D721Med (cell line): ENCODE results near the gene PRR18.

Experiments used
- DNase-seq: peaks from one replicate; pipeline ENCODE4 v3.0.0; 2011; ENCODE audit warnings: low spot score; ENCODE audit not compliant: insufficient read length
- FAIRE-seq: peaks from 2 replicates; lab custom pipeline; 2011; peaks lifted over from hg19 to GRCh38; lab: Jason Lieb, UNC
- TF ChIP-seq, protein P1 (sequence below): IDR thresholded peaks from 2 replicates; pipeline ENCODE4 v1.5.1; 2012; ENCODE audit warnings: mild to moderate bottlenecking, control low read depth; ENCODE audit not compliant: insufficient read depth; ENCODE audit errors: missing control alignments

PRR18 gene, protein sequence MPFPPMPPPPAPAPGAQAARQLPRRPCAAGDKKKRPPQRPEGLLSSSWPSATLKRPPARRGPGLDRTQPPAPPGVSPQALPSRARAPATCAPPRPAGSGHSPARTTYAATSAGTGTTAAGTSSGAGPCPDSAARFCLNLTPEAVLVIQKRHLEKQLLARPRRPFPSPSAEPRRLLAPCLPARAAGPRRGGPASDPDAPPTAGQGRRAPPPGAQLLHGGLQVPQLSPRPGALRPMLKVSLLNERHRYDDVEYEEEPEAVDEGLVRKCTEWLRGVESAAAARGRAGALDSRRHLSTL

DNA sequence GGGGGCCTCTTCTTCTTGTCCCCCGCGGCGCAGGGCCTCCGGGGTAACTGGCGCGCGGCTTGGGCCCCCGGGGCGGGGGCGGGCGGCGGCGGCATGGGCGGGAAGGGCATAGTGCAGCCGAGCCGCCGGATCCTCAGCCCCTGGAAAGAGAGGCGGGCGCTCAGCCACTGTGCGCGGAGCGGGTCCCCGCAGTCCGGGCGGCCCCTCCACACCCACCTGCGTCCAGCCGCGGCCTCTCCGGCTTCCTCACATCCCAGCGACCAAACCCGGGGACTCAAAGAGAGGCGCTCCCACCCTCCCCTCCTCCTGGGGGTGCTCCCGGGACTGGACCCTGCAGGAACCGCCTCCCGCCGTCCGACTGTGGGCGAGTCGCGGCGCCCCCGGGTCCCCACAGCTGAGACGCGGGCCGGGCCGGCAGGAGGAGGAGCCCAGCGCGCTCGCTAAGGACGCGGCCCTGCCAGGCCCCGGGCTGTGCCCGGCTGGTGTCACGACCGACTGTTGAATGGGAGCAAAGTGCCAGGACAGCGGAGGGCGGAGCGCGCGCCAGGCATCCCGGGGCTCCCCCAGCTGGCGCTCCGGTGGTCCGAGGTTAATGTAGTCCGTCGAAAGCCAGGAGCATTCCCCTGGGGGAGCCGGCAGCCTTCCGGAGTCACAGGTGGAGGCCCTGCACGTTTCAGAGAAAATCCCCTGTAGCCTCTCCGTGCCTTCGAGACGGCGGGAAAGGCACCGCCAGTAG is at the start of gene PRR18:
Gene PRR18, minus strand, starts transcription at position 360 of the 736 bp plus-strand sequence. Its CDS starts 250 bp downstream, at position 110.
- FAIRE-seq (no peak), DNase-seq (no peak)
- TF ChIP-seq, protein P1, sequence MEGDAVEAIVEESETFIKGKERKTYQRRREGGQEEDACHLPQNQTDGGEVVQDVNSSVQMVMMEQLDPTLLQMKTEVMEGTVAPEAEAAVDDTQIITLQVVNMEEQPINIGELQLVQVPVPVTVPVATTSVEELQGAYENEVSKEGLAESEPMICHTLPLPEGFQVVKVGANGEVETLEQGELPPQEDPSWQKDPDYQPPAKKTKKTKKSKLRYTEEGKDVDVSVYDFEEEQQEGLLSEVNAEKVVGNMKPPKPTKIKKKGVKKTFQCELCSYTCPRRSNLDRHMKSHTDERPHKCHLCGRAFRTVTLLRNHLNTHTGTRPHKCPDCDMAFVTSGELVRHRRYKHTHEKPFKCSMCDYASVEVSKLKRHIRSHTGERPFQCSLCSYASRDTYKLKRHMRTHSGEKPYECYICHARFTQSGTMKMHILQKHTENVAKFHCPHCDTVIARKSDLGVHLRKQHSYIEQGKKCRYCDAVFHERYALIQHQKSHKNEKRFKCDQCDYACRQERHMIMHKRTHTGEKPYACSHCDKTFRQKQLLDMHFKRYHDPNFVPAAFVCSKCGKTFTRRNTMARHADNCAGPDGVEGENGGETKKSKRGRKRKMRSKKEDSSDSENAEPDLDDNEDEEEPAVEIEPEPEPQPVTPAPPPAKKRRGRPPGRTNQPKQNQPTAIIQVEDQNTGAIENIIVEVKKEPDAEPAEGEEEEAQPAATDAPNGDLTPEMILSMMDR: no peak

DNA sequence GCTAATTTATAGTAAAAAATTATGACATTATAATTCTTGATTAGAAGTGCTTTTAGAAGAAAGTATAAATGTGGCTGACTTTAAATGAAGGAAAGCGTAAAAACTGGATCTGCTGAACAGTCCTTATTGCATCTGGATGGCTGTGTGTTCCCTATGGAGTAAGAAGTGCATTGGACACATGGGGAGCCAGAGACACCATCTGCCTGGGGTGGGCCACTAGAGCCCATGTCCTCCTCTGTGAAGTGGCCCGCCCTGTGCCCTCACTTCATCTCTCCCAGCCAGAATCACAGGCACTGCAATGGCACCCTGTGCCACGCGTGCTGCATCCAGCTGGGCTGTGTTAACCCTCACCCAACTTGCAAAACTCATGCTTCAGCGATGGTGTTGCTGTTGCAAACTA is 47.4 kb upstream of the PRR18 start:
- no peak for FAIRE-seq
- TF ChIP-seq, protein P1: no peak
- DNase-seq: no peak

DNA sequence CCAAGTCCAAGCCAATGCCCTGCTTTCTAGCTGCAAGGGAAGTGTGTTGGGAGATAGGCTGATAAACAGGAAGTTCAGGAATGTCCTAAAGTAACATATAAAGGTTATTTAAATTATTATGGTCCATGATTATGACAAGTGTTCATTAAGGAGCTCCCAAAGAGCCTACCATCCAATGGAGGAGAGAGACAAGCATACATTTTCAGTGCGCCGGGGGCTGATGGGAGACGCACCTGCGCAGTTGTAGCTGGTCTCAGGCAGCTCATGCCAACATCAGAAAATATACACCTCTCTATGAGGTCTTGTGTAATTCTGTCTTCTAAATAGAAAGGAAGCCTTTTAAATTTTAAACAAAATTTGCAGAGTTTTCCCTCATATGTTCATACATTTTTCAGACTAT is 46.8 kb upstream of the PRR18 start:
- TF ChIP-seq, protein P1: no peak
- FAIRE-seq (no peak), DNase-seq (no peak)

DNA sequence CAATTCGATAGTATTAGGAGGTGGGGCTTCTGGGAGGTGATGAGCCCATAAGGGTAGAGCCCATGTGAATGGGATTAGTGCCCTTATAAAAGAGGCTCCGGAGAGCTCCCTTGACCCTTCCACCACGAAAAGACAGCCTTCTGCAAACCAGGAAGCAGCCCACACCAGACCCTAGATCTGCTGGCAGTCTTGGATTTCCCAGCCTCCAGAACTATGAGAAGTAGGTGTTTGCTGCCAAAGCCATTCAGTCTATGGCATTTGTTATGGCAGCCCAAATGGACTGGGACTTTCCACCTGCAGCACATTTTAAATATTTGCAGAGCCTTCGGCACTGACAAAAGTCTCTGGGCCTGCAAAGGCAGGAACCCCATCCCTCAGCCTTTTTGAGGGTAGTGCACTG is 46.0 kb upstream of the PRR18 start:
- no peak for FAIRE-seq
- TF ChIP-seq, protein P1: no peak
- DNase-seq: no peak

DNA sequence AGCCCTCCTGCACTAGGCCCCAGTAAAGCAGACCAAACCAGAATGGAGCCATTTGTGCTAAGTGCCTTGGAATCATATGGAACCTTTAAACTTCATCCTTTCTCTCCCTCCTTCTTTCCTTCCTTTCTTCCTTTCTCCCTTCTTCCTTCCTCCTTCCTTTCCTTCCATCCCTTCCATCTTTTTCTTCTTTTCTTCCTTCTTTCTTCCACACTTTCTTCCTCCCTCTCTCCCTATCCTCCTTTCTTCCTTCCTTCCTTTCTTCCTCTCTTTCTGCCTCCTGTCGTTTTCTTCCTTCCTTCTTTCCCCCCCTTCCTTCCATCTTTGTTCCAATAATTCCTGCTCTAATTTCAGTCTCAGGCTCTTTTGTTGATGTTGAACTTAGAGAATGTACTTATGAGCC is 45.3 kb upstream of the PRR18 start:
- TF ChIP-seq, protein P1: no peak
- DNase-seq (no peak), FAIRE-seq (no peak)

DNA sequence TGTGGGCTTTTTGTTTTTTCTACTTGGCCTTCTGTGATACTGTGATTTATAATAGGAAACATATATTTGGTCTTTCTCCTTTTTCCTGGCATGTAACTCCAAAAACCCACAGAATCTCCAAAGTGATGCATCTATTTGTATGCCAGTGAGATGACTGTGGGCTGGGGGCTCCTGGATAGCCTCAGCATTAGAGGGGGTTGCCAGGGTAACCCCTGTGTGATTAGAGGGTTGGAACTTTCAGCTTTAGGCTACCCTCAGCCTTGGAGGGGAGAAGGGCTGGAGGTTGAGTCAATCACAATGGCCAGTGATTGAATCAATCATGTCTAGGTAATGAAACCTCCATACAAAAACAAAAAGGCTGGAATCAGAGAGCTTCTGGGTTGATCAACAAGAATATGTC is 44.7 kb upstream of the PRR18 start:
- DNase-seq (no peak), FAIRE-seq (no peak)
- TF ChIP-seq, protein P1: no peak
